Endothelial cell of umbilical vein (primary cell): Measurements from ENCODE around the gene NDUFS3. TPM values are rescaled to one million over a fixed set of nuclear protein-coding genes. Genes with fewer than 3 reads are reported as not detected.

Experiments used
- BruUV-seq: library from RNA; stranded (reverse); fragments of 400-500 nt; replicated peaks from 2 replicates; lab custom pipeline; 2021; lab: Mats Ljungman, UMichigan
- CTCF ChIA-PET: fragments of 300-600, 350-600 bp; sonication (Branson Sonifier 250); formaldehyde crosslinking; loops from one replicate; lab custom pipeline; 2021; ENCODE audit warnings: antibody characterized with exemption, inconsistent platforms; lab: Charles Lee
- POLR2A ChIA-PET: fragments of 300-600, 350-600 bp; sonication (Branson Sonifier 250); formaldehyde crosslinking; loops from one replicate; lab custom pipeline; 2021; ENCODE audit warnings: antibody characterized with exemption, inconsistent platforms; lab: Charles Lee
- DNase-seq: peaks from one replicate; pipeline ENCODE4 v3.0.0-alpha.2; 2011; ENCODE audit warnings: low read depth, low spot score
- FAIRE-seq: peaks from 2 replicates; lab custom pipeline; 2011; peaks lifted over from hg19 to GRCh38; lab: Jason Lieb, UNC
- H2AFZ ChIP-seq: 2 replicates; pipeline ENCODE4 v1.6.0; 2012; ENCODE audit warnings: low read depth, low read length, control low read depth, inconsistent platforms
- H3K27ac ChIP-seq: 2 replicates; pipeline ENCODE4 v1.5.1; 2011; ENCODE audit warnings: low read depth, mild to moderate bottlenecking, control low read depth, low read length, moderate library complexity; ENCODE audit not compliant: insufficient read depth
- H3K27me3 ChIP-seq, 2 experiments: 2 replicates each; pipeline versions ENCODE4 v1.6.0 to v1.6.1; 2011; ENCODE audit warnings: low read length in 2 of 2, mixed read lengths in 1 of 2; ENCODE audit not compliant: control insufficient read depth in 2 of 2, insufficient read depth in 2 of 2
- H3K36me3 ChIP-seq, 2 experiments: 2 replicates in 1 of 2; 3 replicates in 1 of 2; pipeline ENCODE4 v1.5.1; 2011; ENCODE audit warnings: low read length in 2 of 2, mild to moderate bottlenecking in 1 of 2, moderate library complexity in 1 of 2; ENCODE audit not compliant: control insufficient read depth in 2 of 2, insufficient read depth in 2 of 2; ENCODE audit errors: extremely low read depth in 1 of 2
- H3K4me1 ChIP-seq: 3 replicates; pipeline ENCODE4 v1.5.1; 2011; ENCODE audit warnings: mild to moderate bottlenecking, low read length; ENCODE audit not compliant: control insufficient read depth, insufficient read depth; ENCODE audit errors: extremely low read depth
- H3K4me2 ChIP-seq: 2 replicates; pipeline ENCODE4 v1.6.1; 2011; ENCODE audit warnings: low read length, control low read depth, mixed read lengths; ENCODE audit not compliant: insufficient read depth
- H3K4me3 ChIP-seq, 3 experiments: fragments of 200-600 bp in 1 of 3; sonication (generic), shearing (Covaris generic) in 1 of 3; replicated peaks in 1 of 3; 2 replicates each; pipeline ENCODE4 v1.5.1; 2011 to 2016; ENCODE audit warnings: control low read depth in 3 of 3, low read length in 3 of 3, mild to moderate bottlenecking in 2 of 3, inconsistent platforms in 1 of 3, low read depth in 1 of 3, moderate library complexity in 1 of 3; ENCODE audit not compliant: insufficient read depth in 1 of 3
- H3K79me2 ChIP-seq: 2 replicates; pipeline ENCODE4 v1.6.0; 2012; ENCODE audit warnings: low read length, inconsistent platforms; ENCODE audit not compliant: control insufficient read depth, insufficient read depth
- H3K9ac ChIP-seq: replicated peaks from 2 replicates; pipeline ENCODE3; 2011; ENCODE audit warnings: low read length, control low read depth; ENCODE audit not compliant: insufficient read depth; ENCODE audit errors: extremely low read depth
- H3K9me1 ChIP-seq: replicated peaks from 3 replicates; pipeline ENCODE4 v1.6.0; 2011; ENCODE audit warnings: mild to moderate bottlenecking, low read length; ENCODE audit not compliant: control insufficient read depth, insufficient read depth; ENCODE audit errors: extremely low read depth
- H3K9me3 ChIP-seq: replicated peaks from 2 replicates; pipeline ENCODE4 v1.5.1; 2012; ENCODE audit warnings: low read length, inconsistent platforms; ENCODE audit not compliant: control insufficient read depth, insufficient read depth
- H4K20me1 ChIP-seq: replicated peaks from 2 replicates; pipeline ENCODE3; 2011; ENCODE audit warnings: mild to moderate bottlenecking, low read length; ENCODE audit not compliant: control insufficient read depth, insufficient read depth; ENCODE audit errors: extremely low read depth
- CTCF ChIP-seq, 2 donors: IDR thresholded peaks; 1 replicate in 1 of 2; 2 replicates in 1 of 2; pipeline ENCODE4 v1.5.1; 2011; ENCODE audit warnings: low read length in 2 of 2, mild to moderate bottlenecking in 2 of 2, moderate library complexity in 2 of 2, control low read depth in 1 of 2, inconsistent platforms in 1 of 2, low read depth in 1 of 2; ENCODE audit not compliant: insufficient read depth in 1 of 2; ENCODE audit errors: extremely low read depth in 1 of 2
- EZH2 ChIP-seq: IDR thresholded peaks from 2 replicates; pipeline ENCODE4 v1.6.1; 2012; ENCODE audit warnings: borderline replicate concordance, low read depth, mild to moderate bottlenecking, moderate library complexity, low read length, inconsistent platforms; ENCODE audit not compliant: severe bottlenecking
- FOS ChIP-seq: IDR thresholded peaks from 2 replicates; pipeline ENCODE4 v1.6.1; 2011; ENCODE audit warnings: mild to moderate bottlenecking, low read length, moderate library complexity, borderline replicate concordance; ENCODE audit not compliant: insufficient read depth
- GATA2 ChIP-seq: IDR thresholded peaks from 2 replicates; pipeline ENCODE4 v1.7.0; 2011; ENCODE audit warnings: low read depth, mild to moderate bottlenecking, moderate library complexity, mixed read lengths, low read length; ENCODE audit not compliant: insufficient read length, insufficient read depth
- JUN ChIP-seq: IDR thresholded peaks from 2 replicates; pipeline ENCODE4 v1.6.1; 2011; ENCODE audit warnings: borderline replicate concordance, low read depth; ENCODE audit not compliant: insufficient read length, insufficient read depth
- MAX ChIP-seq: IDR thresholded peaks from 2 replicates; pipeline ENCODE4 v1.6.1; 2011; ENCODE audit not compliant: insufficient read depth, insufficient read length
- MYC ChIP-seq: IDR thresholded peaks from one replicate; pipeline ENCODE4 v1.6.1; 2011; ENCODE audit warnings: mild to moderate bottlenecking, low read depth, low read length
- POLR2A ChIP-seq: IDR thresholded peaks from 2 replicates; pipeline ENCODE4 v1.6.1; 2012; ENCODE audit warnings: low read depth, mild to moderate bottlenecking, control low read depth, low read length
- POLR2AphosphoS5 ChIP-seq: IDR thresholded peaks from 2 replicates; pipeline ENCODE4 v1.6.1; 2012; ENCODE audit warnings: low read depth, mild to moderate bottlenecking, control low read depth, low read length, moderate library complexity; ENCODE audit not compliant: insufficient read depth
- dilution Hi-C: fragments of 300-500 bp; cut with MboI; formaldehyde crosslinking; loops from one replicate; pipeline ENCODE4 v1.15.0; 2019; ENCODE audit warnings: low sequenced_read_pairs; ENCODE audit not compliant: extremely low pct_ligation_motif_present
- intact Hi-C: fragments of 100-400 bp; cut with micrococcal nuclease; formaldehyde crosslinking; loops from one replicate; pipeline ENCODE4 v1.10.0; 2022
- polyA plus RNA-seq, 4 experiments: library from polyadenylated mRNA; depleted of rRNA in 3 of 4; stranded (reverse) in 3 of 4; unstranded in 1 of 4; fragments of >200 nt; gene quantifications; 2 replicates each; pipeline versions ENCODE4 v1.2.1 to v1.2.3, GENCODE V29; 2011 to 2012; ENCODE audit warnings: missing spikeins in 1 of 4
- small RNA-seq: library from RNA; depleted of rRNA; stranded (forward); fragments of <200 nt; gene quantifications from one replicate; pipeline ENCODE3, GENCODE V24; 2012; ENCODE audit warnings: low replicate concordance, low read depth; ENCODE audit not compliant: insufficient read depth, insufficient read length
- total RNA-seq: library from RNA; stranded (reverse); gene quantifications from 2 replicates; pipeline ENCODE4 v1.2.3, GENCODE V29; 2021

The NDUFS3 gene
- total and polyA plus RNA-seq, 2 donors (not counting 3 experiments of a cell fraction or from before 2014, with no cell fraction given) = 99.7 to 169 TPM

GRCh38 chr11:47631473-47631872 is 52.6 kb downstream of the NDUFS3 start:
- dilution Hi-C loops = no loop called here
- FAIRE-seq (peak; percentile 66), DNase-seq (peak; percentile 16)
- H3K4me2 ChIP-seq = no peak overlapping the region
- no TSS peak for BruUV-seq
- no peak overlapping the region for H3K4me3 ChIP-seq
- no peaks in the 10 kb centered on the region for H4K20me1 ChIP-seq
- H3K79me2 ChIP-seq = no peaks in the 10 kb centered on the region
- H3K9me1 ChIP-seq = no peaks in the 10 kb centered on the region
- H3K27ac ChIP-seq = no peak overlapping the region
- peaks cover 10 to 24% of the 10 kb centered on the region in 2 experiments for H3K36me3 ChIP-seq
- H3K27me3 ChIP-seq = no peaks in the 10 kb centered on the region
- H3K4me1 ChIP-seq = no peaks in the 10 kb centered on the region
- TF ChIP-seq CTCF (IDR thresholded peaks at IDR 0.05; ENCODE audit: extremely low read depth in 1 of 2, insufficient read depth in 1 of 2, low read depth in 1 of 2, low read length in 2 of 2) (no peak), JUN (no peak), POLR2A (no peak), POLR2AphosphoS5 (no peak), EZH2 (no peak), FOS (no peak), GATA2 (no peak), MAX (no peak), MYC (no peak)
- intact Hi-C loops = no loop called here
- ChIA-PET CTCF (no interaction called here), POLR2A (no interaction called here)
- H2AFZ ChIP-seq = no peak overlapping the region
- H3K9me3 ChIP-seq = no peaks in the 10 kb centered on the region
- H3K9ac ChIP-seq = no peak overlapping the region

Small RNAs within 50 kb of the gene (small RNA-seq; reads per million reads assigned to genes)
- not detected for gene RN7SL652P
- not detected for gene RNU5E-10P

Other genes with a start within 250 kb of the NDUFS3 start
- gene MYBPC3, start 226.4 kb upstream of the NDUFS3 start, total RNA-seq = not detected in 2 replicates
- gene MYBPC3, start 226.4 kb upstream of the NDUFS3 start, polyA plus RNA-seq = not detected in 2 replicates
- gene SPI1, start 200.5 kb upstream of the NDUFS3 start, total RNA-seq = not detected in 2 replicates
- gene SPI1, start 200.5 kb upstream of the NDUFS3 start, polyA plus RNA-seq = not detected in 2 replicates
- gene SLC39A13, start 170.5 kb upstream of the NDUFS3 start, total RNA-seq = 86.3 and 91.9 TPM in 2 replicates
- 94.3 and 124 TPM in 2 replicates for gene SLC39A13, start 170.5 kb upstream of the NDUFS3 start, polyA plus RNA-seq
- gene PSMC3, start 152.6 kb upstream of the NDUFS3 start, total RNA-seq = 202 and 203 TPM in 2 replicates
- 153 and 179 TPM in 2 replicates for gene PSMC3, start 152.6 kb upstream of the NDUFS3 start, polyA plus RNA-seq
- 1.6 TPM in 2 replicates for gene RAPSN, start 129.9 kb upstream of the NDUFS3 start, total RNA-seq
- 0.18 and 0.27 TPM in 2 replicates for gene RAPSN, start 129.9 kb upstream of the NDUFS3 start, polyA plus RNA-seq
- 113 and 120 TPM in 2 replicates for gene CELF1, start 25.9 kb upstream of the NDUFS3 start, total RNA-seq
- gene CELF1, start 25.9 kb upstream of the NDUFS3 start, polyA plus RNA-seq = 58.9 and 66.3 TPM in 2 replicates
- gene PTPMT1, start 13.5 kb upstream of the NDUFS3 start, total RNA-seq = 44.6 and 46.6 TPM in 2 replicates
- gene PTPMT1, start 13.5 kb upstream of the NDUFS3 start, polyA plus RNA-seq = 83.1 and 96.9 TPM in 2 replicates
- 16.3 and 16.6 TPM in 2 replicates for gene KBTBD4, start 104 bp upstream of the NDUFS3 start, total RNA-seq
- 23.2 and 24.9 TPM in 2 replicates for gene KBTBD4, start 104 bp upstream of the NDUFS3 start, polyA plus RNA-seq
- not detected in 2 replicates for gene FAM180B, start 7.6 kb downstream of the NDUFS3 start, total RNA-seq
- not detected in 2 replicates for gene FAM180B, start 7.6 kb downstream of the NDUFS3 start, polyA plus RNA-seq
- 1.7 and 1.8 TPM in 2 replicates for gene C1QTNF4, start 15.3 kb downstream of the NDUFS3 start, total RNA-seq
- 5.4 and 7.5 TPM in 2 replicates for gene C1QTNF4, start 15.3 kb downstream of the NDUFS3 start, polyA plus RNA-seq
- gene MTCH2, start 63.5 kb downstream of the NDUFS3 start, total RNA-seq = 134 and 138 TPM in 2 replicates
- gene MTCH2, start 63.5 kb downstream of the NDUFS3 start, polyA plus RNA-seq = 111 and 144 TPM in 2 replicates
- gene AGBL2, start 136.3 kb downstream of the NDUFS3 start, total RNA-seq = 0.86 TPM in 1 of 2 replicates, not detected in the other
- gene AGBL2, start 136.3 kb downstream of the NDUFS3 start, polyA plus RNA-seq = 0.08 and 0.24 TPM in 2 replicates
- gene FNBP4, start 188.3 kb downstream of the NDUFS3 start, total RNA-seq = 121 and 130 TPM in 2 replicates
- 114 and 121 TPM in 2 replicates for gene FNBP4, start 188.3 kb downstream of the NDUFS3 start, polyA plus RNA-seq